OCI-LY3 (cell line): Measurements from ENCODE around the gene ASIC4.

Experiments
- H2AFZ ChIP-seq: fragments of 200-600, 300-600 bp; shearing (Covaris generic); 2 replicates; pipeline ENCODE4 v1.6.0; 2014; ENCODE audit warnings: antibody characterized with exemption, low read depth, low read length
- H3K27ac ChIP-seq: fragments of 200-600, 300-600 bp; sonication (generic); 2 replicates; pipeline ENCODE4 v1.5.1; 2014; ENCODE audit warnings: mild to moderate bottlenecking, low read length, moderate library complexity, mixed read lengths
- H3K27me3 ChIP-seq: fragments of 200-600, 300-600 bp; sonication (generic); 2 replicates; pipeline ENCODE4 v1.6.1; 2014; ENCODE audit warnings: low read depth, low read length, mixed read lengths
- H3K36me3 ChIP-seq: fragments of 200-600, 300-600 bp; sonication (generic); replicated peaks from 2 replicates; pipeline ENCODE3; 2014; ENCODE audit warnings: low read depth, low read length, mixed read lengths
- H3K4me1 ChIP-seq: fragments of 300-600, 200-600 bp; sonication (generic); 2 replicates; pipeline ENCODE4 v1.6.1; 2014; ENCODE audit warnings: low read length, mixed read lengths
- H3K4me2 ChIP-seq: fragments of 200-600, 300-600 bp; sonication (generic); 2 replicates; pipeline ENCODE4 v1.6.1; 2014; ENCODE audit warnings: low read length, mixed read lengths
- H3K4me3 ChIP-seq: fragments of 300-600, 200-600 bp; sonication (generic); 2 replicates; pipeline ENCODE4 v1.5.1; 2014; ENCODE audit warnings: antibody characterized with exemption, mild to moderate bottlenecking, low read length, moderate library complexity
- H3K79me2 ChIP-seq: fragments of 300-600, 200-600 bp; shearing (Covaris generic); 2 replicates; pipeline ENCODE4 v1.6.1; 2014; ENCODE audit warnings: mild to moderate bottlenecking, low read length, mixed read lengths
- H3K9ac ChIP-seq: fragments of 300-600, 200-600 bp; shearing (Covaris generic); 2 replicates; pipeline ENCODE4 v1.6.0; 2014; ENCODE audit warnings: mild to moderate bottlenecking, low read length, moderate library complexity
- H3K9me3 ChIP-seq: fragments of 200-600, 300-600 bp; shearing (Covaris generic); 2 replicates; pipeline ENCODE4 v1.6.1; 2014; ENCODE audit warnings: low read length, mixed read lengths; ENCODE audit not compliant: insufficient read depth
- H4K20me1 ChIP-seq: fragments of 200-600, 300-600 bp; sonication (generic); 2 replicates; pipeline ENCODE4 v1.6.1; 2016; ENCODE audit warnings: low read length, mixed read lengths; ENCODE audit not compliant: insufficient read depth
- EZH2phosphoT487 ChIP-seq: fragments of 200-600 bp; shearing (Covaris generic); IDR thresholded peaks from 2 replicates; pipeline ENCODE4 v1.6.1; 2018; ENCODE audit warnings: antibody characterized with exemption, mixed run types, low read depth
- TF ChIP-seq, protein P1 (sequence below): fragments of 200-600, 300-600 bp; sonication (generic); IDR thresholded peaks from 2 replicates; pipeline ENCODE4 v1.5.1; 2014; ENCODE audit warnings: antibody characterized with exemption, low read length, low read depth

The ASIC4 gene

GRCh38 chr2:219512524-219513216 is 1.6 kb upstream of the ASIC4 start:
- Histone ChIP-seq H2AFZ (no peak overlapping the region), H3K9me3 (no peaks in the 10 kb centered on the region), H3K27ac (no peak overlapping the region), H3K4me3 (no peak overlapping the region), H3K4me1 (0 out of 2 replicates have a peak, but pooled peaks cover 5% of the 10 kb centered on the region), H3K27me3 (peaks cover 21% of the 10 kb centered on the region), H3K36me3 (no peaks in the 10 kb centered on the region), H3K4me2 (no peak overlapping the region), H3K79me2 (no peaks in the 10 kb centered on the region), H3K9ac (no peak overlapping the region), H4K20me1 (no peaks in the 10 kb centered on the region)
- TF ChIP-seq, protein P1, sequence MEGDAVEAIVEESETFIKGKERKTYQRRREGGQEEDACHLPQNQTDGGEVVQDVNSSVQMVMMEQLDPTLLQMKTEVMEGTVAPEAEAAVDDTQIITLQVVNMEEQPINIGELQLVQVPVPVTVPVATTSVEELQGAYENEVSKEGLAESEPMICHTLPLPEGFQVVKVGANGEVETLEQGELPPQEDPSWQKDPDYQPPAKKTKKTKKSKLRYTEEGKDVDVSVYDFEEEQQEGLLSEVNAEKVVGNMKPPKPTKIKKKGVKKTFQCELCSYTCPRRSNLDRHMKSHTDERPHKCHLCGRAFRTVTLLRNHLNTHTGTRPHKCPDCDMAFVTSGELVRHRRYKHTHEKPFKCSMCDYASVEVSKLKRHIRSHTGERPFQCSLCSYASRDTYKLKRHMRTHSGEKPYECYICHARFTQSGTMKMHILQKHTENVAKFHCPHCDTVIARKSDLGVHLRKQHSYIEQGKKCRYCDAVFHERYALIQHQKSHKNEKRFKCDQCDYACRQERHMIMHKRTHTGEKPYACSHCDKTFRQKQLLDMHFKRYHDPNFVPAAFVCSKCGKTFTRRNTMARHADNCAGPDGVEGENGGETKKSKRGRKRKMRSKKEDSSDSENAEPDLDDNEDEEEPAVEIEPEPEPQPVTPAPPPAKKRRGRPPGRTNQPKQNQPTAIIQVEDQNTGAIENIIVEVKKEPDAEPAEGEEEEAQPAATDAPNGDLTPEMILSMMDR, result no peak
- TF ChIP-seq EZH2phosphoT487, result no peak

- TF ChIP-seq EZH2phosphoT487, result no peak
- TF ChIP-seq, protein P1, result no peak
- Histone ChIP-seq H4K20me1 (no peaks in the 10 kb centered on the region), H3K4me3 (no peak overlapping the region), H3K79me2 (no peaks in the 10 kb centered on the region), H3K36me3 (no peaks in the 10 kb centered on the region), H3K27me3 (peaks cover 21% of the 10 kb centered on the region), H3K9ac (no peak overlapping the region), H3K4me2 (no peak overlapping the region), H3K9me3 (no peaks in the 10 kb centered on the region), H2AFZ (no peak overlapping the region), H3K27ac (no peak overlapping the region), H3K4me1 (0 out of 2 replicates have a peak, but pooled peaks cover 5% of the 10 kb centered on the region)
Observed at GRCh38 chr2:219513787-219514186, 495 bp upstream of the ASIC4 start.

- Histone ChIP-seq H3K9me3 (no peaks in the 10 kb centered on the region), H2AFZ (no peak overlapping the region), H3K4me3 (no peak overlapping the region), H3K4me1 (0 out of 2 replicates have a peak, but pooled peaks cover under 1% of the 10 kb centered on the region), H3K36me3 (no peaks in the 10 kb centered on the region), H3K9ac (no peak overlapping the region), H3K27me3 (peaks cover 24% of the 10 kb centered on the region), H3K79me2 (no peaks in the 10 kb centered on the region), H3K4me2 (no peak overlapping the region), H3K27ac (no peak overlapping the region), H4K20me1 (no peaks in the 10 kb centered on the region)
- no peak for TF ChIP-seq EZH2phosphoT487
- TF ChIP-seq, protein P1, result no peak
Observed at GRCh38 chr2:219514836-219515235, 554 bp downstream of the ASIC4 start.

DNA sequence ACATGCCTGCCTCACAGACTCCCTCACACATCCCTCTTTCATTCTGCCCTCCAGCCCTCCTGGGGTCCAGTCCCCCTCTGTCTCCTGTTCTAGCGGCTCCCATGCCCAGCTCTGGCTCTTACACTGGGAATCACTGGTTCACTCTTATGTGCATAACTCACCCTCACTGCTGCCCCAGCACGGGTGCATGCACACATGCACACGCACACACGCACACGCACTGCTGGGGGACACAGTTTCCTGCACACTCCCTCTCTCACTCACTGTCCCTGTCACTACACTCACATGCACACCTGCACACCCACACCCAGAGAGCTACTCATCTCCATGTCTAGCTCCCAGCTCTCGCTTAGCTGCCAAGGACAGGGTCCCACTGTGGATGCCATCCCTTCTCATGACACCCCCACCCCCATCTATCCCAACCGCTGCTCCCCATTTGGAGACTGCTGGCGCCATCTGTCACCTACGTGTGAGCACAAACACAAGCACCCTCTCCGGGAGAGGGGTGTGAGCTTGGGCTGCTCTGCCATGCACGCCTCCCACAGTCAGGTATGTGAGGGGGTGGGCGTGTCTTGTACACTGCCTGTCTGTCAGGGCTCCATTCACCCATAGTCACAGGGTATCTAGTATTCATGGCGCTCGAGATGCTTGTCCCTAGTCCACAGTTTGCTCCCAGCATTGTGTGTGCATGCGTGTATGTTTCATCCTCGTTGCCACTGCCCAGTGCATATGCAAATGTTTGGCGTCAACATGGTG is 1.8 kb downstream of the ASIC4 start:
- no peak overlapping the region for H3K4me3 ChIP-seq
- TF ChIP-seq, protein P1, result no peak
- no peak for TF ChIP-seq EZH2phosphoT487
- no peaks in the 10 kb centered on the region for H4K20me1 ChIP-seq
- no peak overlapping the region for H3K4me2 ChIP-seq
- no peaks in the 10 kb centered on the region for H3K4me1 ChIP-seq
- H3K9me3 ChIP-seq, result no peaks in the 10 kb centered on the region
- H3K27ac ChIP-seq, result no peak overlapping the region
- H3K79me2 ChIP-seq, result no peaks in the 10 kb centered on the region
- H3K27me3 ChIP-seq, result peaks cover 32% of the 10 kb centered on the region
- H2AFZ ChIP-seq, result no peak overlapping the region
- H3K9ac ChIP-seq, result no peak overlapping the region
- no peaks in the 10 kb centered on the region for H3K36me3 ChIP-seq
